ENCODE data around the gene SOX5.

DNA sequence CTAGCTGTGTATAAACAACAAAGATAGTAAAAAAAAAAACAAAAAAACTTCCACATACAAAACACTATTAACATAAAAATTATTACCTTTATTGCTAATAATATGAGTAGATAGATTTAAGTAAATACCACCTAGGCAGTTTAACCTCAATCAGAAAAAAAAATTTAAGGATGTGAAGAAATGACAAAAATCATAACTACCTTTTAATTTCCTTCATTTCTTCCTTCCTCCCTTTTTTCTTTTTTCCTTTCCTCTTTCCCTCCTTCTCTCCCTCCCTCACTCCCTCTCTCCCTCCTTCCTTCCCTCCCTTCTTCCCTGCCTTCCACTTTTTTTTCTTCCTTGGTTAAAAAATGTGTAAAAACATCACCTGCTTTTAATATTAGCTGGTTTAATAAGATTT lies 81.7 kb downstream of the SOX5 start:
- TF ChIP-seq, protein P1, sequence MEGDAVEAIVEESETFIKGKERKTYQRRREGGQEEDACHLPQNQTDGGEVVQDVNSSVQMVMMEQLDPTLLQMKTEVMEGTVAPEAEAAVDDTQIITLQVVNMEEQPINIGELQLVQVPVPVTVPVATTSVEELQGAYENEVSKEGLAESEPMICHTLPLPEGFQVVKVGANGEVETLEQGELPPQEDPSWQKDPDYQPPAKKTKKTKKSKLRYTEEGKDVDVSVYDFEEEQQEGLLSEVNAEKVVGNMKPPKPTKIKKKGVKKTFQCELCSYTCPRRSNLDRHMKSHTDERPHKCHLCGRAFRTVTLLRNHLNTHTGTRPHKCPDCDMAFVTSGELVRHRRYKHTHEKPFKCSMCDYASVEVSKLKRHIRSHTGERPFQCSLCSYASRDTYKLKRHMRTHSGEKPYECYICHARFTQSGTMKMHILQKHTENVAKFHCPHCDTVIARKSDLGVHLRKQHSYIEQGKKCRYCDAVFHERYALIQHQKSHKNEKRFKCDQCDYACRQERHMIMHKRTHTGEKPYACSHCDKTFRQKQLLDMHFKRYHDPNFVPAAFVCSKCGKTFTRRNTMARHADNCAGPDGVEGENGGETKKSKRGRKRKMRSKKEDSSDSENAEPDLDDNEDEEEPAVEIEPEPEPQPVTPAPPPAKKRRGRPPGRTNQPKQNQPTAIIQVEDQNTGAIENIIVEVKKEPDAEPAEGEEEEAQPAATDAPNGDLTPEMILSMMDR (IDR thresholded peaks at IDR 0.05 in 4 of 5, conservative IDR thresholded peaks at IDR 0.05 in 1 of 5): no peak
- no peak for TF ChIP-seq POLR2A (IDR thresholded peaks at IDR 0.05)

Measured in gastrocnemius medialis (tissue), 4 donors.